Measurements from ENCODE around the gene GALNT11.

Gene GALNT11

DNA sequence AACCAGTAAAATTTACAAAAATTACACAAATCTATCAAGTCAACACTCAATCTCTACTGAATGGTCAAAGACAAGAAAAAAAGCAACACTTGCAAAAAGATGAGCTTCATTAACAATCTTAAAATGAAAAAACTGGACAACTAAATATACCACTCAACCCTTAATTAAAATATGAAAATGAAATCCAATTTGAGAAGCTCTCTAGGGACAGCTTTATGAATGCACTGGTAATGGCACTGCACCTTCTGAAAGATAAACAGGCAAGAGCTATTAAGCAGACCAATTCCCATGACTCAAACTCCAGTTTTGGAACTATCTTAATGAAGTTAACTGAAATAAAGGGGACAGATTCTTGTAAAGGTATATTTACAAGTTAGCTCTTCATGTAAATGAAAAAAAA, 135.7 kb downstream of the GALNT11 start:
- DNase-seq: no peak

DNA sequence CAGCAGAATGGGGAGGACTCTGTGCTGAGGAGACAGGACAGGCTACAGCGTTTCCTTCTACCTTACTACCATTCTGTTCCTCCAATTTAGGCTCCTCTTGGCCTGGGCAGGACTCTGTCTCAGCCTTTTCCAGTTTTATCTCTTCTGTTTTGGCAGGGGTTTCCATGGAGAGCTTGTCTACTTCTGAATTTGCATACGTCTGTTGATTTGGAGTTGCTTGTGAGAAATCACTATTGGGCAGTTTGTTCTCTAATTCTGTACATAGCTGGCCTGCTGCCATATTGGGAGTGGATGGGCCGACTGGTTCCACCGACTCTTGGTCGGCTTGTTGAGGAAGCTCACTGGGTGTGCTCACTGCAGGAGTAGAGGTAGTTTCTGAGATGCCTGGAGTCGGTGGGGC, 136.8 kb downstream of the GALNT11 start:
- no peak for DNase-seq
